COLO829 (cell line): ENCODE measurements around the gene FBXW8.
A peak's percentile ranks its signal among the peaks of the same experiment; 100 is the strongest.

Experiments used
- DNase-seq: peaks from one replicate; pipeline ENCODE4 v3.0.0; 2012; ENCODE audit warnings: low spot score

FBXW8 gene

GRCh38 chr12:117037289-117038022 is 126.7 kb downstream of the FBXW8 start:
- no peak for DNase-seq

DNA sequence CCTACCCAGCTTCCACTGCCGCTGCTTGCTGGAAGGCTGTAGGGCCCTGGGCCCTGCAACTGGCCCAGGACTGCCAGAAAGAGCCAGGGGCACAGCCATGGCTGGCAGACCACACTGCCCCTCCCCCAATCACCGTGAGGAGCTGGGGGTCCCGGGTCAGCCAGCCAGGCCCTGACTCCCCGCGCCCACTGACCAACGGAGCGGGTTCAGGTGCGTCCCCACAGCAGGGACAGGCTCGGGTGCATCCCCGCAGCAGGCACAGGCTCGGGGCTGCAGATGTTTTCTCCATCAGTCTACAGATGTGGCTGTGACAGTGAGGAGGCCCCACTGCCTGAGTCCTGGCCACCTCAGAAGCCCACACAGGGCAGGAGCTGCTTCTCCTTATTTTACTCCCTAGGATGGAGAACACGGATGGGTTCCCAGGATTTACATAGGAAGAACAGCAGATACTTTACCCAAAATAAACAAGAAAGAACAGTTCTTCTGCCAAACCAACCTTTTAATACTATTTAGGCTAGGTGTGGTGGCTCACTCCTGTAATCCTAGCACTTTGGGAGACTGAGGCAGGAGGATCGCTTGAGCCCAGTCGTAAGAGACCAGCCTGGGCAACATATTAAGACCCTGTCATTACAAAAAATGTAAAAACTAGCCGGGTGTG is 127.4 kb downstream of the FBXW8 start:
- DNase-seq, result no peak

- DNase-seq, result no peak
Observed at GRCh38 chr12:117038919-117039318, 128.2 kb downstream of the FBXW8 start.

- DNase-seq, result no peak
Observed at GRCh38 chr12:117039891-117040309, 129.2 kb downstream of the FBXW8 start.

DNA sequence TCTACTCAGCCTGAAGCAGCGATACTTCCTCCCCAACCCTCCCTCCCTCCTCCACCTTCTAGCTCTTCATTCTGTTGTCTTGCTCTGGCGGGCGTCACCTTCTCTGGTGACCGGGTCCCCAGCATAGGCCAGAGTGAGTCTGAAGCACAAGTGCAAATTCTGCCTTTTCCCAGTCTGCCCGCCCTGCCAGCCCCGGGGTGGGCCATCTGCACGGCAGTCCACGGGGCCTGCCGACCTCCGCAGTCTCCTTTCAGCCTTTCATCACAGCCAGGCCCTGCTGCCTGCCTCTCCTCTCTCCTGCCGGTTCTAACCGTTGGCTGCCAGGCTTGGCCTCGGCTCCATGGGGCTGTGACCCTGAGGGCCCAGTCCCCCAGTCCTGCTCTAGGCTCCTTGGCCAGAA is 129.7 kb downstream of the FBXW8 start:
- DNase-seq, result no peak

DNA sequence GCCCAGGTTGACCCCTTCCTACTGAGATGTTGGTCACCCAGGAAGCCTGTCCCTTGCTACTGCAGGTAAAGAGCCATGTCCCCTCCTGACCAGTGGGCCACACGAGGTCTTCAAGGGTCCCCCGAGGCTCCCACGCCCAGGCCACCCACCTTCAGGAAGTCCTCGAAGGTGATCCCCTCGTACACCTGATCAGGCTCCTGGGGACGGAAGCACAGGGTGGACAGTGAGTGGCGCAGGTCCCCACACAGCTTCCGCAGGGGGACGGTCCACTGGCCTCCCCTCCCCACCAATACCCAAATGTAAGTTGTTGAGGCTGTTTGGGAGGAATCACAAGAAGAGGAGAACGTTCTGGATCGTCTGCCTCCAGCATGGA is 131.0 kb downstream of the FBXW8 start:
- no peak for DNase-seq

GRCh38 chr12:117042171-117042842 is 131.6 kb downstream of the FBXW8 start:
- peak; percentile 65 for DNase-seq

DNA sequence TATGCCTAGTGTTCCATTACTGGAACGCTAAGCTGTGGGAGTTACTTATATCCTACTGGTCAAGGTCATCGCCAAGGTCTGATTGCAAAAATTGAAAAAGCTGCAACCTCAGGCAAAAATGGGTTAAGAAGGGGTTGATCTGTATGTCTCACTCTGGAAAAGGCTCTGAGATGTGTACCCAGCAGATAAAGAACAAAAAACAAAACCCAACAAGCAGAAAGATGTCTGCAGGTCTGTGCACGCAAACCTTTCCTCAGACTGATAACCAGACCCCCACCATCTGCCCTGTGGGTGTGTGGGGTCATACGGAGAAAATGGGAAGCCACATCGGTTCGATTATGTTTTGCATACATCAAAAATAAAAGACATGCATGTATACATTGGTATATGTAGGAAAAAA is 132.1 kb downstream of the FBXW8 start:
- DNase-seq, result no peak

DNA sequence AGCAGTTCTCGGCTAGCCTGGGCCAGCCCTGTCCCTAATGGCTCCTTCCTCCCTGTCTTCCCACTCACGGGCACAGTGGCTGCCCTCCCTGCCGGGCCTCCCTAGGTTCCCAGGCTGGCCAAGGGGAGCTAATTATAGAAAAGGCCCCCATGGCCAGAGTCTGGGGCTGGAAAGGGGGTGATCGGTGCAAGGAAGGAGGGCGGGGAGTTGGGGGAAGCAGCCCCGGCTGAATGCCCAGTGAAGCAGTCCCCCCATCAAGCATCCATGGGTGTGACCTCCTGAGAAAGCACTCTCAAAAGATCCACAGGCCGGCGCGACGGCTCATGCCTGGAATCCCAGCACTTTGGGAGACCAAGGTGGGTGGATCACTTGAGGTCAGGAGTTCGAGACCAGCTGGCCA is 133.6 kb downstream of the FBXW8 start:
- no peak for DNase-seq

- DNase-seq, result no peak
Observed at GRCh38 chr12:117044790-117045159, 134.0 kb downstream of the FBXW8 start.

- DNase-seq, result no peak
Observed at GRCh38 chr12:117045160-117046010, 134.6 kb downstream of the FBXW8 start.

GRCh38 chr12:117046011-117046369 is 135.2 kb downstream of the FBXW8 start:
- DNase-seq, result no peak

GRCh38 chr12:117046425-117046824 is 135.7 kb downstream of the FBXW8 start:
- DNase-seq, result no peak

DNA sequence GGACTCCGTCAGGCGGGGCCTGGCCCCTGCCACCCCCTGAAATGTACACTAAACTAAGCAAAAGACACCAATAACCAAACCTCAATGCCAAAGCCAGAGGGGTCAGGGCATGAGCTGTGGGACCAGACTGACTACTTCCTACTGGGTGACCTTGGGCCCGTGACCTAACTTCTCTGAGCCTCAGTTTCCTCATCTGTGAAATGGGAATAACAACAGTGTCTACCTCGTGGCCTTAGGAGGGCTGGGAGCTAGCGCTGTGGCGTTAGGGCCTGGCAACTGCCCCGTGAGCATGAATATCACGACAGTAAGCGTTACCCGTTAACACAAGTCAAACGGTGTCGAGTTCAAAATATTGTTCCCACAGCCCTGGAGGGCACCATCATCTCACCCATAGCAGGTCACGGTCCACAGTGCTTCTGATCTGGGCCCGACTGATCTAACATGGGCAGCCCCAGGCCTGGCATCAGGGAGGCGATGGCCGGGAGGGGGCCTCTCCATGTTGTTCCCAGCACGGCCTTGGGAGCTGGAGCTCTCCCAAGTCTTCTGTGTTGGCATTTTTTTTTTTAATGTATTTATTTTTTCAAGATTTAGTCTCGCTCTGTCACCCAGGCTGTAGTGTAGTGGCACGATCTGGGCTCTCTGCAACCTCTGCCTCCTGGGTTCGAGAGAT is 136.2 kb downstream of the FBXW8 start:
- no peak for DNase-seq

- DNase-seq, result no peak
Observed at GRCh38 chr12:117047810-117048584, 137.2 kb downstream of the FBXW8 start.

- DNase-seq, result no peak
Observed at GRCh38 chr12:117048585-117048904, 137.8 kb downstream of the FBXW8 start.

DNA sequence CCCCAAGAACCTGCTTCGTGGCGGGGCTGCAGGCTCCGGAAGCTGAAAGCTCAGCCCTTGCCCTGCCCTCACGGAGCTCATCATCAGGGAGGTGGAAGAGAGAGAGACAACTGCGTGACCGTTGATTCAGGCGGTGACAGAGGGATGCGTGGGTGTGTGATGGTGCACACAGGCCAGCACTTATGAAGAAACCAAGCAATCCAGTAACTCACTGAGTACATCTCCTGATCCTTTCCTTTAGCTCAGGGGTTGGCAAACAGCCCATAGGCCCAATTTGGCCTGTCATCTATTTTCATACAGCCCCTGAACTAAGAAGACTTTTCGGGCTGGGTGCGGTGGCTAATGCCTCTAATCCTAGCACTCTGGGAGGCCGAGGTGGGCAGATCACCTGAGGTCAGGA is 138.5 kb downstream of the FBXW8 start:
- DNase-seq, result no peak

DNA sequence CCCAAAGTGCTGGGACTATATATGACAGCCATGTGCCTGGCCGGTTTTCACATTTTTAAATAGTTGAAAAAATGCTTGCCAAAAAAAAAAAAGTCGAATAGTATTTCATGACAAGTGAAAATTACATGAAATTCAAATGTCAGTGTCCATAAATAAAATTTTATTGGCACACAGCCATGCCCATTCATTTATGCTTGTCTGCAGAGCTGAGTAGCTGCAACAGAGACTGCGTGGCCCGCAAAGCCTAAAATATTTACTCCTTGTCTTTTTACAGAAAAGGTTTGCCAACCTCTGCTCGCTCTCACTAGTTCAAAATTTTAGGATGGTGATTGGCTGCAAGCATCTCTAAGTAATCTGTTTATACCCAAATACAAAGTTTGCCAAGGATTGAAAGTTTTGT is 139.3 kb downstream of the FBXW8 start:
- DNase-seq, result no peak

DNA sequence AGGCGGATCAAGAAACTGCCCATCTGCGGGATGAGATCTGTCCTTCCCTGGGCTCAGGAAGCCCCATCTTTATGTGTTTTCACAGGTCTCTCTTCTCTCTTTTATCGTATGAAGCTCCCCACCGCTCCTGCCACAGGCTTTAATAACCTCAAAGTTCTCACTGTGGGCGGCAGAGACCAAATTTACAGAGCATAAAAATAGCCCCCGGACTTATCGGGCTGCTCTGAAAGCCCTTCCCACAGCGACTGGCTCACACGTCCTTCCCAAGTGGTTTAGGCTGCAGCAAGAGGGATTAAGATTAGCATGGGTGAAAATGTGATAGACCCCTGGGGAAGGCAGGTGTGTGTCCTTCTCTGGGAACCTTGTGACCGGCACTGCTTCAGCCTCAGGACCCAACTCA is 140.6 kb downstream of the FBXW8 start:
- DNase-seq, result no peak

- DNase-seq, result no peak
Observed at GRCh38 chr12:117052386-117053049, 141.8 kb downstream of the FBXW8 start.

GRCh38 chr12:117053050-117053400 is 142.3 kb downstream of the FBXW8 start:
- no peak for DNase-seq
